ENCODE data around the gene CASP10.

DNA sequence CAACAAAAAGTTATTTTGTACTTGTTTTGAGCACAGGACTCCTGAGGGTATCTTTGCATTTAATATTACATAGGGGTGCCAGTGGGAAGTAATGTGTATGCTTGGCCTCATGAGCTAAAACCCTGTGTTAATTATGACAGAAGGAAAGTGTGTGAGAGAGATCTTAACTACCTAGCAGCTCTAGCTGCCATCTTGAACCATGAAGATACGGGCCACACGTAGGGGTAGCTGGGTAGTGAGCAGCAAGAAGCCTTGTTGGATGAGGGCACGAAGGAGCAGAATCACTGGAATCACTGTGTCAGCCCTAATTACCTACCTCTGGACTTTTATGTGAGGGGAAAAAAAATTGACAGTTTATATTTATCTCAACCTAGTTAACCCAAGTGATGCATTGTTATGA is 15.4 kb upstream of the CASP10 start:
- no peak for TF ChIP-seq POLR2A (IDR thresholded peaks at IDR 0.05)
- TF ChIP-seq, protein P1, sequence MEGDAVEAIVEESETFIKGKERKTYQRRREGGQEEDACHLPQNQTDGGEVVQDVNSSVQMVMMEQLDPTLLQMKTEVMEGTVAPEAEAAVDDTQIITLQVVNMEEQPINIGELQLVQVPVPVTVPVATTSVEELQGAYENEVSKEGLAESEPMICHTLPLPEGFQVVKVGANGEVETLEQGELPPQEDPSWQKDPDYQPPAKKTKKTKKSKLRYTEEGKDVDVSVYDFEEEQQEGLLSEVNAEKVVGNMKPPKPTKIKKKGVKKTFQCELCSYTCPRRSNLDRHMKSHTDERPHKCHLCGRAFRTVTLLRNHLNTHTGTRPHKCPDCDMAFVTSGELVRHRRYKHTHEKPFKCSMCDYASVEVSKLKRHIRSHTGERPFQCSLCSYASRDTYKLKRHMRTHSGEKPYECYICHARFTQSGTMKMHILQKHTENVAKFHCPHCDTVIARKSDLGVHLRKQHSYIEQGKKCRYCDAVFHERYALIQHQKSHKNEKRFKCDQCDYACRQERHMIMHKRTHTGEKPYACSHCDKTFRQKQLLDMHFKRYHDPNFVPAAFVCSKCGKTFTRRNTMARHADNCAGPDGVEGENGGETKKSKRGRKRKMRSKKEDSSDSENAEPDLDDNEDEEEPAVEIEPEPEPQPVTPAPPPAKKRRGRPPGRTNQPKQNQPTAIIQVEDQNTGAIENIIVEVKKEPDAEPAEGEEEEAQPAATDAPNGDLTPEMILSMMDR (IDR thresholded peaks at IDR 0.05) = no peak
